GM19452 (cell line): ENCODE results near the gene KCNQ2.
"Not testable (repeated sequence)": the region's sequence is repeated elsewhere in the genome, so short reads cannot be mapped to it uniquely, and the experiment has no call there.

ENCODE experiments used
- ATAC-seq: cut with Tn5 transposase; IDR thresholded peaks from one replicate; pipeline ENCODE4 v1.9.1; 2021; ENCODE audit not compliant: unreplicated experiment

Gene KCNQ2

GRCh38 chr20:63392465-63393365, 79.7 kb downstream of the KCNQ2 start:
- ATAC-seq: no peak

- no peak for ATAC-seq
Observed at GRCh38 chr20:63387917-63388316, 84.5 kb downstream of the KCNQ2 start.

GRCh38 chr20:63387393-63387792, 85.1 kb downstream of the KCNQ2 start:
- no peak for ATAC-seq

- no peak for ATAC-seq
Observed at GRCh38 chr20:63386491-63386890, 86.0 kb downstream of the KCNQ2 start.

- no peak for ATAC-seq
Observed at GRCh38 chr20:63385819-63386218, 86.6 kb downstream of the KCNQ2 start.

GRCh38 chr20:63384336-63384735, 88.1 kb downstream of the KCNQ2 start:
- no peak for ATAC-seq

- no peak for ATAC-seq
Observed at GRCh38 chr20:63383556-63383955, 88.9 kb downstream of the KCNQ2 start.

- no peak for ATAC-seq
Observed at GRCh38 chr20:63382551-63383300, 89.7 kb downstream of the KCNQ2 start.

GRCh38 chr20:63381781-63382431, 90.5 kb downstream of the KCNQ2 start:
- ATAC-seq: no peak

- no peak for ATAC-seq
Observed at GRCh38 chr20:63380346-63380870, 92.0 kb downstream of the KCNQ2 start.

GRCh38 chr20:63379872-63380271, 92.6 kb downstream of the KCNQ2 start:
- not testable (repeated sequence) for ATAC-seq

GRCh38 chr20:63379296-63379695, 93.2 kb downstream of the KCNQ2 start:
- no peak for ATAC-seq

GRCh38 chr20:63378626-63379025, 93.8 kb downstream of the KCNQ2 start:
- ATAC-seq: no peak

- ATAC-seq: no peak
Observed at GRCh38 chr20:63377951-63378381, 94.5 kb downstream of the KCNQ2 start.

- no peak for ATAC-seq
Observed at GRCh38 chr20:63377256-63377941, 95.1 kb downstream of the KCNQ2 start.

GRCh38 chr20:63376283-63377250, 95.9 kb downstream of the KCNQ2 start:
- no peak for ATAC-seq

GRCh38 chr20:63375438-63375837, 97.0 kb downstream of the KCNQ2 start:
- no peak for ATAC-seq

GRCh38 chr20:63374504-63374903, 98.0 kb downstream of the KCNQ2 start:
- ATAC-seq: no peak

- ATAC-seq: no peak
Observed at GRCh38 chr20:63373996-63374395, 98.5 kb downstream of the KCNQ2 start.
